NCI-H446 (cell line): Measurements from ENCODE around the gene MOB3B.
"Not testable (repeated sequence)": the region's sequence is repeated elsewhere in the genome, so short reads cannot be mapped to it uniquely, and the experiment has no call there.

Experiments used
- DNase-seq, 2 experiments: peaks; one replicate each; lab custom pipeline; 2025; lab: John Stamatoyannopoulos, UW

Gene MOB3B

DNA sequence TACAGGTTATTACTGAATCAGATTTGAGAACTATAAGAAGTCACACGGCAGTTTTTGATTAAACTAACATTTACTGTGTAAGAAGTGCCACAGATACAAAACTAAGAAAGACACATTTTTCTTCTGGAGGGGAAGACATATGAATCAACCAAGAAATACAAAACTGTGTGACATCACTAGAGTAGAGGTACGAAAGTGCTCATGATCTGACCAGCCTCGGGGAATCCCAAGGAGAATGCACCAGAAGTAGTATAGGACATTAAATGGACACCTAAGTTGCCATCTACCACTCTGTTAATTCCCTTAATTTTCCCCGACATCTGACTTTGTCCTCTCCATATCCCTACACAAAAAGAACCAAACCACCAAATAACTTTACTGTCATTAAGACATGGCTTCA, 10.8 kb downstream of the MOB3B start:
- no peak for DNase-seq

DNA sequence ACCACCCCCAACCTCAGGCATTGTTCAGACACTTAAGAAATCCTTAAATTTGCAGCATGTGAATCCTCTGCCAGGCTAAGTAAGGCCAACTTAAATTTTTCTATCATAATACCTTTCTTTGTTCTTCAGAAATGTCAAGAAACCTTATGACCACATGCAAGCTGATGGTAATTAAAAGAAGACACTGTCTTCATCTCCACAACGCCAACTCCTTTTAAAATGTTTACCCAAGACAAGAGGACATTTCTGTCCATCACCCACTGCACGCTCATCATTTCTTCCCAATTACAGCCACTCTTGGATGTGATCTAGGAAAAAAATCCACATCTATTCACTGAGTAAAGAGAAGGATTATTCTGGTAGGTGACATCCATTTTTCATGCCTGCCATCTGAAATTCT, 11.6 kb downstream of the MOB3B start:
- DNase-seq: no peak

- peak in 1 of 2 experiments; percentile 12 for DNase-seq
Measured at GRCh38 chr9:27514551-27514950, 15.1 kb downstream of the MOB3B start.

DNA sequence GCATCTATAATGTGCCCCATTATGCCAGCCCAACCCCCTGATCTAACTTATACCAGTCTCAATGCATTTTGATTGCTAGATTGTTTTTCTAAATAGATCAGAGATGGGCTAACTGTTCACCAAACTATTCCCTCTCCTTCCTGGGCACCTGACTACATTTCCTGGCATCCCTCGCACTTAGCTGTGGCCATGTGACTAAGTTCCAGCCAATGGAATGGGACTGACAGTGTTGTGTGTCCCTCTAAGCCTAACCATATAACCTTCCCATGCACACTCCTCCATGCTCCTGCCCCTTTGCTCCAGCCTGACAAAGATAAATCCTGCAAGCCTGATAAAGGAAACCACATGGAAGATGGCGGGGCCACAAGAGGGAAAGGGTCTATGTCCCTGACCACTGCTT, 17.8 kb downstream of the MOB3B start:
- no peak for DNase-seq

DNA sequence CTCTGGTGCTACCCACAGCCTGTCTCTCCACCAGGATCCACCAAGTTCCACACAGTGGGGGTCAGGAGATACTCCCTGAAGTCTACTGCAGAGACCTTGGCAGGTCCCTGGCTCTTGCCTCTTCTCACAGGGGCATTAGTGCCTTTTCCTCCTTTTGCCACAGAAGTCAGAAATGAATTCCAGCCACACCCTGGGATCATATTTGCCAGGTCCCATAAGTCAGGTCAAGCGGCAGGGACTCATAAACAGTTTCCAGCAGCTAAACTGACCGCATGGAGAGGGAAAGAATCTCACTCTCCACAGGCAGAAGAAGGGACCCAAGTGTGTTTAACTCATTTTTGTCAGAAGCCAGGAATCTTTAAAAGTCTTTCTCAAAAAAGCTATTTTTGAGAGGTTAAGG, 18.8 kb downstream of the MOB3B start:
- DNase-seq: no peak

DNA sequence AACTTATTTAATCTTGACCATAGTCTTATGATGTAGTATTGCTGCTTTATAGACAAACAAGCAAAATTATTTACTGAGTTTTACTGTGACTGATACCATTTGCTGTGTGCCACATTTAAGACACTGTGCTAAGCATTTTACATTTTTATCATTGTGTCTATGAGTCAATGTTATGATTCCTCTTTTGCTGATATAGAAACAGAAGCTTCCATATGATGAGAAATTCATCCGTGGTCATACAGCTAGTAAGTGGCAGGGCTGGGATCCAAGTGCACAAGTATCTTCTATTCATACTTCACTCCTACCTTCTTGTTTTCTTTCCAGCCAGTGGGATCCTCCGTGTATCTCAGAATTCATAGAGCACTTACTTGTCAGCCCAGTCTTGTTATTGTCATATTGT, 22.6 kb downstream of the MOB3B start:
- DNase-seq: no peak

- no peak for DNase-seq
Measured at GRCh38 chr9:27505744-27506161, 23.9 kb downstream of the MOB3B start.

DNA sequence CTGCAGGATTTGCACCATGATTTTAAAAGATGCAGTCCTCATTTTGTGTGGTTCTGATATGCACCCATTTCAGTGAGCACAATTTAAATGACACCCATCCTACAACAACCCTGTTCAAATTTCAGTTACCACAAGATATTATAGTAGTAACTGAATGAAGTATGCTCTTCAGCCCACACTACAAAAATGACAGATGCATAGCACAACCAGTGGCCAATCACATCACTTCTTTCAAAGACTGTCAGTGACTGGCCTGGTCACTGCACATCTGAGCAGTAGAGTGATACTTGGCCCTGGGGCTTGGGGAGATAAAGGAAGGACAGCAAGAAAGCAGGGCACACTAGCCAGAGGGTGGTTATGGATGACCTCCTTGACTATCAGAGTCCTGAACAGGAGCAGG, 25.4 kb downstream of the MOB3B start:
- no peak for DNase-seq

GRCh38 chr9:27503623-27504022, 26.0 kb downstream of the MOB3B start:
- no peak for DNase-seq

DNA sequence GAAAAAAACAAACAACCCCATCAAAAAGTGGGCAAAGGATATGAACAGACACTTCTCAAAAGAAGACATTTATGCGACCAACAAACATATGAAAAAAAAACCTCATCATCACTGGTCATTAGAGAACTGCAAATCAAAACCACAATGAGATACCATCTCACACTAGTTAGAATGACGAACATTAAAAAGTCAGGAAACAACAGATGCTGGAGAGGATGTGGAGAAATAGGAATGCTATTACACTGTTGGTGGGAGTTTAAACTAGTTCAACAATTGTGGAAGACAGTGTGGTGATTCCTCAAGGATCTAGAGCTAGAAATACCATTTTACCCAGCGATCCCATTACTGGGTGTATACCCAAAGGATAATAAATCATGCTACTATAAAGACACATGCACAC, 28.7 kb downstream of the MOB3B start:
- not testable (repeated sequence) for DNase-seq

DNA sequence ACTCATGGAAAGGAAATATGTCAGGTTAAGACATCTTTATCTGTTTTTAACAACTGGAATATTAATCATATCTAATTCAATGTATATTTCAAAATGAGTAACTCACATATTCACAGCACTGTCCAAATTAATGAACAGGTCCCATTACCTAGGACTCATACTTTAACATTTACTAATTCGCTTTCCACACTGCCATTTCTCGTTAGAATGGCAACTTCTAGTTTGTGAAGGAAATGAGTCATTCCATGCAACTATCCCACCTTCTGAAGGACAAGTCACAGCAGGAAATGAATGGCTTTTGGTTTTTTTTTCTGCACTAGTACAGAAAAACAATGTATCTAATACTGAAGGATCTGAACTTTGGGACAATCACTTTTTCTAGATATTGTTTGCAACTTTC, 30.2 kb downstream of the MOB3B start:
- no peak for DNase-seq

GRCh38 chr9:27497883-27498417, 31.7 kb downstream of the MOB3B start:
- no peak for DNase-seq

DNA sequence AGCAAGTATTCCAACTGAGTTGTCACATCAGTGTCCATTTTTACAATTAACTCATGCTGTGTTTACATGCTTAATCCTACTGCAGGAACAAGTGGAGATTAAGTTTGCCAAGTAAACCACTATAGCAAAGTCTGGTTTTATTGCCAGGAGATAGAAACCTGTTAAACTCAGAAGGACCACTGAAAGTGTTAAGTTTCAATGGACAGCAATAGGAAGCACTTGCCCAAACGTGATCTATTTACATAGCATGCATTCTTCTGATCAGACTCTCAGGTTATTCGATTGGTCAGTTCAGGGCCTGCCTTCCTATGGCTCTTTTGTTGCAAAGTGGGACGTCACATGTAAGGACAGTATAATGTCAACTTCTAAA, 33.5 kb downstream of the MOB3B start:
- no peak for DNase-seq

DNA sequence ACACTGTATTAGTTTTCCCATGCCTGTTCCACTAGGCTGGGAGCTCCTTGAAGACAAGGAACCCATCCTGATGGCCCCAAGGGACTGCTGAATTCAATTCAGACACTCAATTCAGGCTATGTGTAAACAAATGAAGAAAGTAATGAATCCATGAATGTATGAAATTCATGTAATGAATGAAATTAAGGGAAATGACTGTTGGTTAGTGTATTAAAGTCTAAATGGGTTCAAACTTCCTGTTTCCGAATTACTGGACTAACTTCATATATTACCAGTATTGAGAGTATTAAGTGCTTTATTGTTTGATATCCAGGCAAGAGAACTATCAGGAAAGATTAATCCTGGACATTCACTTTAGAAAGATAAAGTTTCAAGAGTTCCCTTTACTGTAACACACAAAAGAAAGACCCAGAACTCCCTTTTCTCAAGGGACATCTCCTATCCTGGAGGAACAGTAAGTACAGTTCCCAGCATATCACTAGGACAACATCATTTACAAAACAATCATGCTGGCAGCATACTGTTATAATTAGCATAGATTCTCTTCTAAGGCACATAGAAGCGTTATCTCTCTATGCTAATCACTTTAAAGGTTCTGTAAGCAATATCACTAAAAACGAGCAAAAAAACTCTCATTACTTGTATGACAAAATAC, 34.0 kb downstream of the MOB3B start:
- no peak for DNase-seq

- DNase-seq: no peak
Measured at GRCh38 chr9:27491154-27491553, 38.5 kb downstream of the MOB3B start.

DNA sequence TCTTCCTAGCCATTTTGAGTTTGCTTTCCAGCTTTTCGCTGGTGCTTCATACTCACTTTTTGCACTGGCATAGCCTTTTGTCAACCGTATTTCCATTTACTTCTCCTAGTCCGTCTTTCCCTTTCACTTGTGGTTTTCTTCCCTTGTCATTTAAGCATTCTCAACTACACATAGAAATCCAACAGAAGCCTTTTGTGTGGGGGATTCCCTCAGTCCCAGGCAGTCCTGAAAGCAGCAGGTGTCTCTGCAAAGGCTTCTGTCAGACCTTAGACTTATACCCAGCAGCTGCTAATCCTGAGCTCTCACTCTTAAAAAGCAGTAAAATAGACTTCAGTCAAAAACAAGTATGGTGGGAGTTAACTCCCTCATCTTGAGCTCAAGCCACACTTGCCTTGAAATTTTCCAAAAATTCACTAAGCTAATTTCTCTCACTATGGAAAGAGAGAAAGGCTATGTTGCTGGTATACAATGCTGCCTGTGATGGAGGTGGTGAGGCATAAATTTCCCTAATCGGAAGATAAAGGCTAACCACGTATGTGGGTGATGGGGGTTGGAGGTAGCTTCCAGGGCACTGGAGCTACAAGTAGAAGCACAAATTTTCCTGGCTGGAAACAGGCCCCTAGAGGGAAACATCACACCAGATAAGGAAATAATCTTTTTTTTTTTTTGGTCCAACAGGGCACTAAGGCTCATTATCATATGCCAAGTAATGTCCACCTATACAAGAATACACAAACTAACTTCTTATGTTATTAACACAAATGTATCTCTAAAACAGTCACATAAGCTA, 40.3 kb downstream of the MOB3B start:
- DNase-seq: no peak

DNA sequence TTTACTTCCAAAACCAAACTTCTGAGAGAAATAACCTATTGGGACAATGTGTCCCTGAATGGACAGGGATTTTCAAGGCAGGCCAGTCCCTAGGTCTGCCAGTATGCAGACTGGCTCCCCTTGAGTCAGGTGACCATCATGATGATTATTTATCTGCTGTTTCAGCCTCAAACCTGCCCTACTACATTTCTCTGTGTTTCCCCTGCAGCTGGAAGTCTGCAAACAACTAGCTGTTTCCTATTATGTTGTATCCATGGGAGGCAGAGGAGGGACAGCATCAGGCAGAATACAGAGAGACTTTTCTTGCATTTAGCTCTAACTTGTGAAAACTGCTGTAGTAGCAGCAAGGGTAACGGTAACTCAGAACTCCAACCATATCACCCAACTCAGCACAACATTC, 41.7 kb downstream of the MOB3B start:
- DNase-seq: no peak

GRCh38 chr9:27487128-27487640, 42.4 kb downstream of the MOB3B start:
- no peak for DNase-seq

DNA sequence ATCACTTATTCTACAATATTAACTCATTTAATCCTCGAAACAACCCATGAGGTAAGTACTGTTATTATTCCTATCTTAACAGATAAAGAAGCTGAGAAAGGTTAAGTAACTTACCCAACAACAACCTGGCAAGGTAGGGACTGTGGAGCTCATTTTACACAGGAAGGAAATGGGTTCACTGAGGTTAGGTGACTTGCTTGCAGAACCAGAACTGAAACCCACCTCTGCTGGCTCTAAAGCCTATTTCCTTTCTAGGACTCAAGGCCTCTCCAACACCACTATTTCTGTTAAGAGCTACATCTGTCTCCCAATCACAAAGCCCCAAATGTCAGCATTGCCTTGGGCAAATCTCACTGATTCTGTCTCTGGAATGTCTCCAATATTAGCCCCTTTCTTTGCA, 44.5 kb downstream of the MOB3B start:
- DNase-seq: no peak

GRCh38 chr9:27483576-27483975, 46.0 kb downstream of the MOB3B start:
- DNase-seq: no peak

DNA sequence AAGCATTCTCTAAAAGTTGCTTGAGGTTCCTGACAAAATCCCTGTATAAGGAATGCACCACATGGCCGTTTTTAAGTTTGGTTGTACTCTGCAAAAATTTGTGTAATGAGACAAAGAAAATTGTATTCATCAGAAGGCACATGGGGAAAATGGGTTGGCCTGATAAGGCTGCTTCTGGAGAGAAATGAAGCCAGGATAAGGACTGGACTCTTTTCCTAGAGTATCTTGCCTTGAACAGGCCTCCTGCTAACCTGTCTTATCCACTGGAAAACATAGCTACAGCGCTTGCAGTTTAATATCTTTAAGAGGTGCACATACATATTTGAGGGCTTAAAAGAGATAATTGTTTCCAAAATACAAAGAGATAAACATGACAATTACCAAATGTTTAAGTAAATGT, 46.9 kb downstream of the MOB3B start:
- DNase-seq: no peak

DNA sequence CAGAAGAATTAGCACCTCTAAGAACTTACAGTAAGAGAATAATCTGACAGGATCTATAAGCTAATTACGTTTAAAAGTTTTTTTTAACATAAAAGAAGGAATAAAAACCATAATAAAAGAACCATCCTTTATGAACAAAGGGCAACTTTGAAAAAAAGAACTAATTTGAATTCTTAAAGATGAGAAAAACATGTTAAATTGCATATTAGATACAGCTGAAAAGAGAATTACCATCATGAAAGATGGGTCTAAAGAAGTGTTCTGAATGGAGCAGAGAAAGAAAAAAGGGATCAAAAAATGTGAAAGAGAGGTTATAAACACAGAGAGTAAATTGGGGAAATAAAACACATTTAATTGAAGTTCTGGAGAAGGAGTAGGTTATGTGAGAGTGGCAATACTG, 51.3 kb downstream of the MOB3B start:
- DNase-seq: no peak

GRCh38 chr9:27476870-27477515, 52.6 kb downstream of the MOB3B start:
- no peak for DNase-seq
